Spleen (tissue), 11 donors: ENCODE measurements around the gene MRPS25. TPM values are rescaled to one million over a fixed set of nuclear protein-coding genes. Genes with fewer than 3 reads are reported as not detected.

Source experiments
- DNase-seq: peaks from one replicate; pipeline ENCODE4 v3.0.0-alpha.2; 2020
- H3K27ac ChIP-seq, 8 donors: fragments of 200-600 bp; sonication (generic) in 7 of 8; 1 replicate in 4 of 8; 2 replicates in 4 of 8; pipeline versions ENCODE4 v1.5.0 to v1.8.0; 2016 to 2021; ENCODE audit warnings: inconsistent platforms in 4 of 8, mild to moderate bottlenecking in 4 of 8, moderate library complexity in 1 of 8
- H3K27me3 ChIP-seq, 7 donors: fragments of 200-600 bp; sonication (generic) in 6 of 7; replicated peaks in 1 of 7; 1 replicate in 4 of 7; 2 replicates in 3 of 7; pipeline versions ENCODE4 v1.5.0 to v1.8.0; 2016 to 2021; ENCODE audit warnings: inconsistent platforms in 3 of 7, mild to moderate bottlenecking in 1 of 7
- H3K36me3 ChIP-seq, 6 donors: fragments of 200-600 bp; sonication (generic) in 5 of 6; 1 replicate in 4 of 6; 2 replicates in 2 of 6; pipeline versions ENCODE4 v1.5.0 to v1.8.0; 2016 to 2021; ENCODE audit warnings: inconsistent platforms in 2 of 6
- H3K4me1 ChIP-seq, 6 donors: fragments of 200-600 bp; sonication (generic) in 5 of 6; 1 replicate in 3 of 6; 2 replicates in 3 of 6; pipeline versions ENCODE4 v1.5.0 to v1.8.0; 2016 to 2021; ENCODE audit warnings: inconsistent platforms in 3 of 6
- H3K4me3 ChIP-seq, 8 donors: fragments of 200-600 bp; sonication (generic) in 7 of 8; 1 replicate in 4 of 8; 2 replicates in 4 of 8; pipeline versions ENCODE4 v1.5.0 to v1.8.0; 2016 to 2021; ENCODE audit warnings: inconsistent platforms in 4 of 8, mild to moderate bottlenecking in 4 of 8, moderate library complexity in 2 of 8
- H3K9me3 ChIP-seq, 8 donors: fragments of 200-600 bp; sonication (generic) in 7 of 8; 1 replicate in 4 of 8; 2 replicates in 4 of 8; pipeline versions ENCODE4 v1.5.0 to v1.8.0; 2016 to 2021; ENCODE audit warnings: inconsistent platforms in 4 of 8
- POLR2A ChIP-seq, 3 donors: fragments of 450-650 bp; IDR thresholded peaks; one replicate each; pipeline ENCODE4 v1.5.1; 2017; ENCODE audit warnings: antibody characterized with exemption in 3 of 3, mild to moderate bottlenecking in 1 of 3
- POLR2AphosphoS5 ChIP-seq, 3 donors: sonication (generic); formaldehyde crosslinking; IDR thresholded peaks; one replicate each; pipeline ENCODE4 v1.5.1; 2017; ENCODE audit warnings: antibody characterized with exemption in 3 of 3
- WGBS, 5 donors: extraction: QIAGEN DNeasy Blood & Tissue Kit in 3 of 5; methylation state at CpG; one replicate each; pipeline versions ENCODE4 v1.1.5 to v1.1.7; 2013 to 2018; 5-methylcytosine and 5-hydroxymethylcytosine counted together
- intact Hi-C: fragments of 100-400 bp; cut with DNase I; formaldehyde crosslinking; loops from one replicate; pipeline ENCODE4 v1.15.0; 2023; ENCODE audit warnings: low total_unique reads
- polyA plus RNA-seq, 3 donors: library from polyadenylated mRNA; stranded (reverse); fragments of 200-250 nt; gene quantifications; one replicate each; pipeline ENCODE4 v1.2.1, GENCODE V29; 2013
- total RNA-seq, 7 donors: library from RNA; depleted of rRNA in 3 of 7; stranded (reverse); fragments of >200 nt in 3 of 7; fragmentation: NEBNext Ultra II Directional in 4 of 7; extraction: Animal tissue kit (Norgen Biotek cat#: 25700) in 4 of 7; gene quantifications; one replicate each; pipeline versions ENCODE4 v1.1.0 to v1.2.1, GENCODE V29; 2016 to 2021
- TF ChIP-seq, protein P1 (sequence below), 11 experiments: fragments of 200-600 bp in 7 of 11; fragments of 450-650 bp in 4 of 11; sonication (generic) in 4 of 11; IDR thresholded peaks in 8 of 11; conservative IDR thresholded peaks in 3 of 11; 1 replicate in 7 of 11; 2 replicates in 4 of 11; pipeline versions ENCODE4 v1.4.0 to v1.8.0; 2016 to 2021; ENCODE audit warnings: antibody characterized with exemption in 11 of 11, inconsistent platforms in 4 of 11, mild to moderate bottlenecking in 1 of 11
- donor health status: healthy with polysubstance abuse.
- donor health status: DM: no; HTN: no; CAD: no; lungs with moderate emphysema.
- donor health status: DM: no; HTN: no; CAD: no.
- donor health status: Bipolar disorder and iron deficiency.
- donor health status: healthy.
- donor health status: DM: no; HTN: no; CAD: no.
- donor health status: DM: yes; HTN: yes; CAD: no.

MRPS25 gene
- total and polyA plus RNA-seq, 10 donors, result 23.8 to 85.1 (median 56.8) TPM

DNA sequence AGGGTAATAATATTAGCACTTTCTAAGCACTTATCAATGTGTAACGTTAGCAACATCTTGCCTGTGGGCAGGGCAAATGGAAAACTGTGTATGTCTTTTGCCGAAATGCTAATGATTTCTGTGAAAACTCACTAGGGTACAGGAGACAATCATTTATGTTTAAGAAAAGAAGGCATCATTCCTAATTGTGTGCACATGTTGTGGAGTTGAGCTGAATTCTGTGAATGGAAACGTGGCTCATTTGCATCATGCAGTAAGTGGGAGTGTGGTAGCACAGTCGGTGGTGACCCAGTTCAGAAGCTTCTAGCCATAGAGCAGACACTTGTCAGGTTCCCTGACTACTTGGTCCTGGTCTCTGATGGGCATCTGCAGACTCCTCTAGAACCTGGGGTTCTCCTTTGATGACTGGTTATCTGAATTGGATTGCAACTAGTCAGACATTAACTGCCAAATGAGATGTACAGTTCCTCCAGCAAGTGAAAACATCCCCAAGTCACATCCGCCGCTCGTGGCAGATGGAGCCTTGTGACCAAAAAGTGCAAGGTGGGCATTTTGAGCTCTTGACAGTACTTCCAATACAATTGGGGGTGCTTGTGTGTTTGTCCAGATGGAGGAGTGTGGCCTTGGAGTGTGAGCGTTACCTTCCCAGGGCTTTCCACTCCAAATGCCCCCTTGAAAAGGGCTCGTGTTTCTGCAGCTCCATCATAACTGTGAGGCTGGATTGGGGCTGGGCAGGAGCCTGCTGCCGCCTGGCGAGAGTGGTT is 21.5 kb downstream of the MRPS25 start:
- Histone ChIP-seq H3K9me3 (no peaks in the 10 kb centered on the region), H3K4me3 (no peak overlapping the region), H3K27ac (peak overlapping the region in 5 of 8 donors; percentile 10 to 62 (median 52)), H3K36me3 (peaks cover 6 to 100% (median 78%) of the 10 kb centered on the region in 6 donors), H3K27me3 (no peaks in the 10 kb centered on the region), H3K4me1 (peaks cover 11 to 42% (median 24%) of the 10 kb centered on the region in 6 donors)
- no peak for DNase-seq
- WGBS, 5 donors, result 76 to 86% (median 84%) methylated on average over 11 of the region's 11 CpGs
- intact Hi-C loops, result loop anchor here (10.0 kb wide), 1 partner anchor 99 kb away; the partner anchor contains the start of gene NR2C2
- no peak for TF ChIP-seq POLR2A (IDR thresholded peaks at IDR 0.05)
- TF ChIP-seq, protein P1, sequence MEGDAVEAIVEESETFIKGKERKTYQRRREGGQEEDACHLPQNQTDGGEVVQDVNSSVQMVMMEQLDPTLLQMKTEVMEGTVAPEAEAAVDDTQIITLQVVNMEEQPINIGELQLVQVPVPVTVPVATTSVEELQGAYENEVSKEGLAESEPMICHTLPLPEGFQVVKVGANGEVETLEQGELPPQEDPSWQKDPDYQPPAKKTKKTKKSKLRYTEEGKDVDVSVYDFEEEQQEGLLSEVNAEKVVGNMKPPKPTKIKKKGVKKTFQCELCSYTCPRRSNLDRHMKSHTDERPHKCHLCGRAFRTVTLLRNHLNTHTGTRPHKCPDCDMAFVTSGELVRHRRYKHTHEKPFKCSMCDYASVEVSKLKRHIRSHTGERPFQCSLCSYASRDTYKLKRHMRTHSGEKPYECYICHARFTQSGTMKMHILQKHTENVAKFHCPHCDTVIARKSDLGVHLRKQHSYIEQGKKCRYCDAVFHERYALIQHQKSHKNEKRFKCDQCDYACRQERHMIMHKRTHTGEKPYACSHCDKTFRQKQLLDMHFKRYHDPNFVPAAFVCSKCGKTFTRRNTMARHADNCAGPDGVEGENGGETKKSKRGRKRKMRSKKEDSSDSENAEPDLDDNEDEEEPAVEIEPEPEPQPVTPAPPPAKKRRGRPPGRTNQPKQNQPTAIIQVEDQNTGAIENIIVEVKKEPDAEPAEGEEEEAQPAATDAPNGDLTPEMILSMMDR (IDR thresholded peaks at IDR 0.05 in 8 of 11, conservative IDR thresholded peaks at IDR 0.05 in 3 of 11), result no peak
- TF ChIP-seq POLR2AphosphoS5 (IDR thresholded peaks at IDR 0.05), result no peak

- intact Hi-C loops, result loop anchor here (10.0 kb wide), 1 partner anchor 98 kb away; the partner anchor contains the start of gene NR2C2
- no peaks in the 10 kb centered on the region for H3K27me3 ChIP-seq
- peaks cover 11 to 42% (median 24%) of the 10 kb centered on the region in 6 donors for H3K4me1 ChIP-seq
- no peak overlapping the region for H3K4me3 ChIP-seq
- WGBS, 5 donors, result 64 to 79% (median 73%) methylated on average over 3 of the region's 3 CpGs
- no peak for DNase-seq
- peak overlapping the region in 1 of 8 donors; percentile 12 for H3K27ac ChIP-seq
- H3K36me3 ChIP-seq, result peaks cover 6 to 100% (median 78%) of the 10 kb centered on the region in 6 donors
- H3K9me3 ChIP-seq, result no peaks in the 10 kb centered on the region
- no peak for TF ChIP-seq POLR2AphosphoS5 (IDR thresholded peaks at IDR 0.05)
- TF ChIP-seq POLR2A (IDR thresholded peaks at IDR 0.05), result no peak
- TF ChIP-seq, protein P1 (IDR thresholded peaks at IDR 0.05 in 8 of 11, conservative IDR thresholded peaks at IDR 0.05 in 3 of 11), result no peak
Measured at GRCh38 chr3:15042936-15043335, 22.2 kb downstream of the MRPS25 start.

DNA sequence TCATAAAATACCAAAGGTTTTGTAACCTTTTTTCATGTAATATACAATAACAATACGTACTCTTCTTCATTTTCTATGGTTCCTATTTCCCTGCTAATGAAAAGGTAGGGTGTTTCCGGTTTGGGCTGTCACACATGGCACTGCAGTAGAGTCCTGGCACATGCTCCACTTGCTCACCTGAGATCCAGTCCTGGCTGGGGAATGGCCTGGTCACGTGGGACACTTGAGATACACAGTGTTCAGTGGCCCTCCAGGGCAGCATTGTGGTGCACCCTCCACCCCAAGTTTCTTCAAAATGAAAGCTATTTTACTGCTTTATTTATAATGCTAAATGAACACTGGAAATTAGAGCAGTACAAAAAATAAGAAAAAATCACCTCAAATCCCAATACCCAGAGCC is 23.2 kb downstream of the MRPS25 start:
- no peak for TF ChIP-seq POLR2A (IDR thresholded peaks at IDR 0.05)
- TF ChIP-seq, protein P1 (IDR thresholded peaks at IDR 0.05 in 8 of 11, conservative IDR thresholded peaks at IDR 0.05 in 3 of 11), result no peak
- no peak for TF ChIP-seq POLR2AphosphoS5 (IDR thresholded peaks at IDR 0.05)
- Histone ChIP-seq H3K4me1 (peaks cover 11 to 42% (median 24%) of the 10 kb centered on the region in 6 donors), H3K9me3 (no peaks in the 10 kb centered on the region), H3K27me3 (no peaks in the 10 kb centered on the region), H3K36me3 (peaks cover 0 to 100% (median 76%) of the 10 kb centered on the region in 6 donors), H3K4me3 (no peak overlapping the region), H3K27ac (no peak overlapping the region)
- no peak for DNase-seq
- intact Hi-C loops, result loop anchor here (10.0 kb wide), 1 partner anchor 97 kb away; the partner anchor contains the start of gene NR2C2
- 86 to 94% (median 90%) methylated on average over 3 of the region's 3 CpGs for WGBS, 5 donors

GRCh38 chr3:15040844-15041243 is 24.3 kb downstream of the MRPS25 start:
- Histone ChIP-seq H3K9me3 (no peaks in the 10 kb centered on the region), H3K4me3 (no peak overlapping the region), H3K4me1 (peaks cover 11 to 31% (median 22%) of the 10 kb centered on the region in 6 donors), H3K27ac (peak overlapping the region in 1 of 8 donors; percentile 51), H3K27me3 (no peaks in the 10 kb centered on the region), H3K36me3 (peaks cover 0 to 100% (median 77%) of the 10 kb centered on the region in 6 donors)
- DNase-seq, result no peak
- TF ChIP-seq, protein P1 (IDR thresholded peaks at IDR 0.05 in 8 of 11, conservative IDR thresholded peaks at IDR 0.05 in 3 of 11), result no peak
- TF ChIP-seq POLR2AphosphoS5 (IDR thresholded peaks at IDR 0.05), result no peak
- TF ChIP-seq POLR2A (IDR thresholded peaks at IDR 0.05), result no peak
- intact Hi-C loops, result loop anchor here (10.0 kb wide), 1 partner anchor 96 kb away; the partner anchor contains the start of gene NR2C2
- WGBS, 5 donors, result 81 to 90% (median 83%) methylated on average over 3 of the region's 3 CpGs
